GM23248 (cell line): ENCODE data around the gene PEMT. TPM values are rescaled to one million over a fixed set of nuclear protein-coding genes. Genes with fewer than 3 reads are reported as not detected.

Experiments
- DNase-seq: peaks from one replicate; pipeline ENCODE4 v3.0.0-alpha.2; 2015
- H2AFZ ChIP-seq: fragments of 200-600 bp; sonication (generic); 2 replicates; pipeline ENCODE4 v1.6.1; 2016; ENCODE audit warnings: antibody characterized with exemption
- H3F3A ChIP-seq: fragments of 200-600 bp; sonication (generic); 2 replicates; pipeline ENCODE4 v1.6.1; 2016; ENCODE audit warnings: mild to moderate bottlenecking, antibody characterized with exemption, mixed run types; ENCODE audit not compliant: insufficient read depth
- H3K27ac ChIP-seq: fragments of 200-600 bp; sonication (generic); 2 replicates; pipeline ENCODE4 v1.5.1; 2016; ENCODE audit warnings: mild to moderate bottlenecking
- H3K27me3 ChIP-seq: fragments of 200-600 bp; sonication (generic); replicated peaks from 2 replicates; pipeline ENCODE4 v1.6.1; 2016; ENCODE audit warnings: mild to moderate bottlenecking; ENCODE audit not compliant: insufficient read depth
- H3K36me3 ChIP-seq: fragments of 200-600 bp; sonication (generic); 2 replicates; pipeline ENCODE4 v1.6.1; 2016; ENCODE audit warnings: low read depth, mild to moderate bottlenecking
- H3K4me1 ChIP-seq: fragments of 200-600 bp; sonication (generic); 2 replicates; pipeline ENCODE4 v1.6.1; 2016; ENCODE audit warnings: mild to moderate bottlenecking; ENCODE audit not compliant: insufficient read depth
- H3K4me2 ChIP-seq: fragments of 200-600 bp; sonication (generic); one replicate; pipeline ENCODE4 v1.6.1; 2016; ENCODE audit warnings: mild to moderate bottlenecking; ENCODE audit not compliant: unreplicated experiment
- H3K4me3 ChIP-seq: fragments of 200-600 bp; sonication (generic); 2 replicates; pipeline ENCODE4 v1.5.1; 2016; ENCODE audit warnings: mild to moderate bottlenecking
- H3K79me2 ChIP-seq: fragments of 200-600 bp; sonication (generic); 2 replicates; pipeline ENCODE4 v1.6.1; 2016; ENCODE audit warnings: mild to moderate bottlenecking; ENCODE audit not compliant: insufficient read depth
- H3K9ac ChIP-seq: fragments of 200-600 bp; sonication (generic); 2 replicates; pipeline ENCODE4 v1.6.1; 2016; ENCODE audit warnings: mild to moderate bottlenecking
- H3K9me2 ChIP-seq: fragments of 200-600 bp; sonication (generic); 2 replicates; pipeline ENCODE4 v1.6.1; 2016; ENCODE audit warnings: mixed run types, mild to moderate bottlenecking, moderate library complexity; ENCODE audit not compliant: insufficient read depth
- H3K9me3 ChIP-seq: fragments of 200-600 bp; sonication (generic); one replicate; pipeline ENCODE4 v1.6.1; 2017; ENCODE audit warnings: low read depth
- H4K20me1 ChIP-seq: fragments of 200-600 bp; sonication (generic); 2 replicates; pipeline ENCODE4 v1.6.0; 2016; ENCODE audit not compliant: insufficient read depth
- EZH2 ChIP-seq: fragments of 200-600 bp; sonication (generic); IDR thresholded peaks from 2 replicates; pipeline ENCODE4 v1.6.1; 2018; ENCODE audit warnings: antibody characterized with exemption, mild to moderate bottlenecking; ENCODE audit not compliant: insufficient read depth, poor library complexity, severe bottlenecking
- EZH2phosphoT487 ChIP-seq: fragments of 200-600 bp; sonication (generic); IDR thresholded peaks from 2 replicates; pipeline ENCODE4 v1.6.1; 2018; ENCODE audit warnings: antibody characterized with exemption, moderate library complexity, mild to moderate bottlenecking, low read depth; ENCODE audit not compliant: insufficient read depth
- WGBS, 2 experiments: methylation state at CpG; one replicate each; pipeline ENCODE4 v1.1.6; 2015 to 2017; ENCODE audit warnings: low lambda C conversion rate in 2 of 2, low coverage in 1 of 2; ENCODE audit errors: missing lambda C conversion rate in 2 of 2; 5-methylcytosine and 5-hydroxymethylcytosine counted together
- in situ Hi-C: fragments of 300-500 bp; cut with MboI; formaldehyde crosslinking; loops from 2 replicates; pipeline ENCODE4 v1.15.0; 2020
- polyA plus RNA-seq: library from polyadenylated mRNA; unstranded; fragments of >200 nt; fragmentation: Nextera tagmentation; extraction: Ambion mirVana; gene quantifications from 2 replicates; pipeline ENCODE4 v1.2.1, GENCODE V29; 2016
- total RNA-seq: library from RNA; depleted of rRNA; stranded (reverse); fragments of >200 nt; shearing (Covaris generic); gene quantifications from 2 replicates; pipeline ENCODE4 v1.2.3, GENCODE V29; 2014

PEMT gene
- total and polyA plus RNA-seq, 2 experiments from 2014 or later, result 62.0 to 68.7 TPM

DNA sequence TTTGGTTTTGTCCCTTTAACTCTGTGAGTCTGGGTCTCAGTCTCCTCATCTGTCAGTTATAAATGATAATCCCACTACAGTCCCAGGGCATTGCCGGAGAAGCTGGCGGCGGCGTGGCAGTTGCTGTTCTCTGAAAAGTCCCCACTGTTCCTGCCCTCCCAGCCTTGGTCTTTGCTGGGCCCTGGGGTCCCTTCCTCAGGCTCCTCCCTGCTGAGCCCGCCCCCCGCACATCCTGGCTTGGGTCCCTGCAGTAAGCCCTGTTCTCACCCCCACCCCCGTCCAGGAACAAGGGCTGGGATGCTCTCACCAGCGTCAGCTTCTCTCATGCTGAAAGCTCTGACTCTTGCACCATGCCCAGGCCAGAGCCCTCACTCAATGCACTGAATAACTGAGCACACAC lies 35.3 kb upstream of the PEMT start:
- no peaks in the 10 kb centered on the region for H3K79me2 ChIP-seq
- no peak for TF ChIP-seq EZH2
- TF ChIP-seq EZH2phosphoT487, result no peak
- no peaks in the 10 kb centered on the region for H4K20me1 ChIP-seq
- no peaks in the 10 kb centered on the region; the same call in 1 of the 2 replicates for H3K27me3 ChIP-seq
- H3K36me3 ChIP-seq, result no peaks in the 10 kb centered on the region
- WGBS, 2 experiments, result 72 to 84% methylated on average over 6 to 8 of the region's 8 CpGs
- H3K9ac ChIP-seq, result no peak overlapping the region
- H3F3A ChIP-seq, result no peaks in the 10 kb centered on the region
- H3K9me2 ChIP-seq, result no peaks in the 10 kb centered on the region
- no peak overlapping the region for H3K4me2 ChIP-seq
- no peaks in the 10 kb centered on the region for H3K9me3 ChIP-seq
- no peak overlapping the region for H2AFZ ChIP-seq
- no peak for DNase-seq
- no peaks in the 10 kb centered on the region for H3K4me1 ChIP-seq
- no peak overlapping the region for H3K27ac ChIP-seq
- in situ Hi-C loops, result no loop called here
- no peak overlapping the region for H3K4me3 ChIP-seq

DNA sequence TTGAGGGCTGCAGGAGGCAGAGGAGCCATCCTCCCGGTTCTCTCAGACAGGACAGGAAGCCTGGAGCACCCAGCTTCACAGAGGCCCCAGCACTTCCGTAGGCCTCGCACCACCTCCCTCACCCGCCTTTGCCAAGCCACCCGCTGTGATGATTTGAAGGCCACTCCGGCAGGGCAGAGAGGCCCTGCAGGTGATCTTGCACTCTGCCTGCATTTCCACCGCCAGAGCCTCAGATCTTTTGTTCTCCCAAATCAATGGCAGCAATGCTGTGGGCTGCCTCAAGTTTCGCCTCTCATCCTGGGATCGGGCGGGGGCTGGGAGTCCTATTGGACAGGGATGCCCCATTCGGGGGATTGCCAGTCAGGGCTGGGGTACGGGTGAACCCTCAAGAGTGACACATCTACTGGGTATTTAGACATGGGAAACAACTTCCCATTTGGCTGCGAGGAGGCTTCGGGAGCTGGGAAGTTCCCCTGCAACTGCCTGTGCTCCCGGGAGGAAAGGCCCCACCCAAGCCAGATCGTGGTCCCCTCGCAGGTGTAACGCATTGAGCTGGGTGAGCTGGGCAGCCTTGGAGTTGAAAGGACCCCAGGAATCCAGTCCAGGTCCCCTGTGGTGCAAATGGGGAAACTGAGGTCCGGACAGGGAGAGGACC lies 34.8 kb upstream of the PEMT start:
- Histone ChIP-seq H3K4me2 (no peak overlapping the region), H3K27me3 (no peaks in the 10 kb centered on the region; the same call in 1 of the 2 replicates), H2AFZ (no peak overlapping the region), H3K4me1 (no peaks in the 10 kb centered on the region), H3K9ac (no peak overlapping the region), H3K4me3 (no peak overlapping the region), H3F3A (no peaks in the 10 kb centered on the region), H3K27ac (no peak overlapping the region), H3K79me2 (no peaks in the 10 kb centered on the region), H3K9me2 (no peaks in the 10 kb centered on the region), H3K9me3 (no peaks in the 10 kb centered on the region), H3K36me3 (no peaks in the 10 kb centered on the region), H4K20me1 (no peaks in the 10 kb centered on the region)
- no peak for TF ChIP-seq EZH2phosphoT487
- TF ChIP-seq EZH2, result no peak
- no peak for DNase-seq
- WGBS, 2 experiments, result 50 to 55% methylated on average over 18 to 19 of the region's 19 CpGs
- in situ Hi-C loops, result no loop called here

DNA sequence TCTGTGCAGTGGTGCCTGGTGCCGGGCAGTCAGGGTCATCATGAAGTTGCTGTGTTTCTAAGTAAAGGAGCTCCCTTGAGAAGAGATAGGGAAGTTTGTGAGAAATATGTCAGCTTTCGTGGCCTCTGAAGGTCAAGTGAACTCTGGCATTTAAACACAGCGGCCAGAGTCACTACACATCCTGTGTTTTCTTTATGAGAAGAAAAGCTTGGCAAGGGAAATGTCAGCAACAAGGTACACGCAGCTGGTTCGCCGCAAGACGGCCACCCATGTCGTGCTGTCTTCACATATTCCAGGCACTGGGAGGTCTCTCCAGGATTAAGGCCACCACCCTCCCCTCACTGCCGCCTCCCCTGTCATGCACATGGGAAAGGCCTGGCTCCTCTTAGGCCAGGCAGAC lies 33.2 kb upstream of the PEMT start:
- WGBS, 2 experiments, result 89 to 90% methylated on average over 9 of the region's 9 CpGs
- Histone ChIP-seq H2AFZ (no peak overlapping the region), H3K9me3 (no peaks in the 10 kb centered on the region), H3K27ac (no peak overlapping the region), H3K4me3 (no peak overlapping the region), H3K36me3 (no peaks in the 10 kb centered on the region), H3F3A (no peaks in the 10 kb centered on the region), H3K27me3 (no peaks in the 10 kb centered on the region; the same call in 1 of the 2 replicates), H3K4me1 (no peaks in the 10 kb centered on the region), H3K79me2 (no peaks in the 10 kb centered on the region), H4K20me1 (no peaks in the 10 kb centered on the region), H3K9me2 (no peaks in the 10 kb centered on the region), H3K9ac (no peak overlapping the region), H3K4me2 (no peak overlapping the region)
- TF ChIP-seq EZH2phosphoT487 (no peak), EZH2 (no peak)
- in situ Hi-C loops, result no loop called here
- no peak for DNase-seq

DNA sequence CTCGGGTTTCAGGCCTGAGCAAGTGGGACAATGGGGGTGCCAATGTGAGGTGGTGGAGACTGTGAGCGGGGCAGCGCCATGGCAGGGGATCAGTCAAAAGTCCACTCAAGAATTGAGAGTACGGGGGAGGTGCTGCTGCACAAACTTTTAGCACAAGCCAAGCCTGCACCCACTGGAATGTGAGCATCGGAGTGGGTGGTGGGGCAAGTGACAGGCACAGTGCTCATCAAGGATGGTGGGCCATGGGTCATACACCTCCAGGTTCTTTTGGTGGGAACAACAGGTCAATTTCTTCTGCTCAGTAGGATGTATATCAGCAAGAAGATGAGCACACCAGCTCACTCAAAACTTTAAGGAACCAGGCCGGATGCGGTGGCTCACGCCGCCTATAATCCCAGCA lies 32.4 kb upstream of the PEMT start:
- 83% methylated on average over 7 to 9 of the region's 9 CpGs for WGBS, 2 experiments
- H3K4me2 ChIP-seq, result no peak overlapping the region
- H3K9me2 ChIP-seq, result no peaks in the 10 kb centered on the region
- no peak for TF ChIP-seq EZH2phosphoT487
- TF ChIP-seq EZH2, result no peak
- H3K79me2 ChIP-seq, result no peaks in the 10 kb centered on the region
- no peaks in the 10 kb centered on the region for H3K9me3 ChIP-seq
- no peaks in the 10 kb centered on the region for H3F3A ChIP-seq
- H3K27ac ChIP-seq, result no peak overlapping the region
- in situ Hi-C loops, result no loop called here
- no peaks in the 10 kb centered on the region for H3K36me3 ChIP-seq
- DNase-seq, result no peak
- no peaks in the 10 kb centered on the region for H3K4me1 ChIP-seq
- no peak overlapping the region for H3K9ac ChIP-seq
- no peaks in the 10 kb centered on the region for H4K20me1 ChIP-seq
- H3K4me3 ChIP-seq, result no peak overlapping the region
- no peaks in the 10 kb centered on the region; the same call in 1 of the 2 replicates for H3K27me3 ChIP-seq
- no peak overlapping the region for H2AFZ ChIP-seq
